Ectodermal cell (in vitro differentiated cells): Measurements from ENCODE around the gene STRN3.

Experiments used
- H3K27ac ChIP-seq: 2 replicates; pipeline ENCODE4 v1.7.0; 2013; ENCODE audit warnings: mild to moderate bottlenecking, low read depth, low read length; ENCODE audit not compliant: insufficient read depth, poor library complexity, severe bottlenecking
- H3K27me3 ChIP-seq: 2 replicates; pipeline ENCODE4 v1.7.0; 2013; ENCODE audit warnings: mild to moderate bottlenecking, low read length; ENCODE audit not compliant: insufficient read depth, control insufficient read depth, poor library complexity, severe bottlenecking
- H3K36me3 ChIP-seq: one replicate; pipeline ENCODE4 v1.7.0; 2013; ENCODE audit warnings: low read length; ENCODE audit not compliant: control insufficient read depth, insufficient read depth
- H3K4me1 ChIP-seq: one replicate; pipeline ENCODE4 v1.7.0; 2013; ENCODE audit warnings: low read length; ENCODE audit not compliant: control insufficient read depth, insufficient read depth
- H3K4me3 ChIP-seq: 2 replicates; pipeline ENCODE4 v1.7.0; 2013; ENCODE audit warnings: low read depth, low read length, control low read depth; ENCODE audit not compliant: insufficient read depth
- H3K9me3 ChIP-seq: 2 replicates; pipeline ENCODE4 v1.7.0; 2013; ENCODE audit warnings: mild to moderate bottlenecking, low read length, moderate library complexity; ENCODE audit not compliant: control insufficient read depth
- WGBS, 2 experiments: methylation state at CpG; one replicate each; pipeline ENCODE4 v1.1.7; 2013; ENCODE audit warnings: missing lambda C conversion rate in 2 of 2; 5-methylcytosine and 5-hydroxymethylcytosine counted together

STRN3 gene

DNA sequence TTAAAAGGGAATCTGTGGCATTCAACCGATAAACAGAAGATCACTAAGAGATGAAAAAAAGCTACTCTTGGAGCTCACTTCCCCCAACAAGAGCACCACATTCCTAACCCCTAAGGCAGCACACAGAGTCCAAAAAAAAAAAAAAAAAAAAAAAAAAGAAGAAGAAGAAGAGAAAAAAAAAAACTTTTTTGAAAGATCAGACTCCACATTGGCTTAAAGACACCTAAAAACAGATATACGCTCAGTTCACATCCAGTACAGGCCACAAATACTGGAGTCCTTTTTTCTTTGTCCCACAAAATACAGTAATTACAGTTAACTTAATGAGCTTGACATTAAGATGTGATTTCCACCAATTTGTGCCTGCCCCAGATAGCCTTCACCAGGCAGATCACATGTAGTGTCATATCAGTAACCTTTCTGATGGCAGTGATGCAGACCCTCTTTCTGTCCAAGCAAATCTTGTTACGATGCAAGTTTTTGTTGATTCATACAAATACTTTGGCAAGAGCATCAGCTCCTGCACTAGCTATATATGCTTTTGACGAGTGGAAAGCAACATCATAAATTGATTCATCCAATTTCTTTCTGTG lies 131.2 kb downstream of the STRN3 start:
- H3K36me3 ChIP-seq: peaks cover 9% of the 10 kb centered on the region
- no peaks in the 10 kb centered on the region for H3K27me3 ChIP-seq
- no peaks in the 10 kb centered on the region for H3K4me1 ChIP-seq
- H3K9me3 ChIP-seq: no peaks in the 10 kb centered on the region
- WGBS, 2 experiments: 95 to 99% methylated on average over 3 to 4 of the region's 4 CpGs
- H3K27ac ChIP-seq: no peak overlapping the region
- H3K4me3 ChIP-seq: no peak overlapping the region

DNA sequence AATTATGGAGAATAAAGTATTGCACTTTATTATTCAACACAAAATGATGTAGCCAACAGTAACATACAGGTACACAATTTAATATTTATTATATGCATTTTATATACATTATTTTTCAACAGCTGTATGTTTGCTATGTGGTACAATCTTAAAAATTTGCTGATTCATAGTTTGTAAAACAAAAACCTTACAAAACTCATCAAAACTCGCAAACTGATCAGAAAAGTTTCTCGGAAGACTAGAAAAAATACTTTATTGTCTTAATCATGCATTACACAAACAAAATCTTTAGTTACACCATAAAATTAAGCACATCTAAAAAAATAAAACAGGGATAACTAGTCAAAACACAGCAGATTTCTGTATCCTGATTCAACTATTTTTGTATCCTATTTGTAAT lies 132.4 kb downstream of the STRN3 start:
- H3K27me3 ChIP-seq: no peaks in the 10 kb centered on the region
- WGBS, 2 experiments: 98% methylated on average over 2 of the region's 2 CpGs
- H3K9me3 ChIP-seq: no peaks in the 10 kb centered on the region
- no peak overlapping the region for H3K4me3 ChIP-seq
- peaks cover 9% of the 10 kb centered on the region for H3K36me3 ChIP-seq
- H3K27ac ChIP-seq: no peak overlapping the region
- no peaks in the 10 kb centered on the region for H3K4me1 ChIP-seq

GRCh38 chr14:30889244-30889594 lies 137.0 kb downstream of the STRN3 start:
- Histone ChIP-seq H3K36me3 (no peaks in the 10 kb centered on the region), H3K27me3 (no peaks in the 10 kb centered on the region), H3K4me1 (no peaks in the 10 kb centered on the region), H3K4me3 (no peak overlapping the region), H3K27ac (no peak overlapping the region), H3K9me3 (no peaks in the 10 kb centered on the region)
- WGBS, 2 experiments: 63 to 74% methylated on average over 3 to 4 of the region's 4 CpGs

DNA sequence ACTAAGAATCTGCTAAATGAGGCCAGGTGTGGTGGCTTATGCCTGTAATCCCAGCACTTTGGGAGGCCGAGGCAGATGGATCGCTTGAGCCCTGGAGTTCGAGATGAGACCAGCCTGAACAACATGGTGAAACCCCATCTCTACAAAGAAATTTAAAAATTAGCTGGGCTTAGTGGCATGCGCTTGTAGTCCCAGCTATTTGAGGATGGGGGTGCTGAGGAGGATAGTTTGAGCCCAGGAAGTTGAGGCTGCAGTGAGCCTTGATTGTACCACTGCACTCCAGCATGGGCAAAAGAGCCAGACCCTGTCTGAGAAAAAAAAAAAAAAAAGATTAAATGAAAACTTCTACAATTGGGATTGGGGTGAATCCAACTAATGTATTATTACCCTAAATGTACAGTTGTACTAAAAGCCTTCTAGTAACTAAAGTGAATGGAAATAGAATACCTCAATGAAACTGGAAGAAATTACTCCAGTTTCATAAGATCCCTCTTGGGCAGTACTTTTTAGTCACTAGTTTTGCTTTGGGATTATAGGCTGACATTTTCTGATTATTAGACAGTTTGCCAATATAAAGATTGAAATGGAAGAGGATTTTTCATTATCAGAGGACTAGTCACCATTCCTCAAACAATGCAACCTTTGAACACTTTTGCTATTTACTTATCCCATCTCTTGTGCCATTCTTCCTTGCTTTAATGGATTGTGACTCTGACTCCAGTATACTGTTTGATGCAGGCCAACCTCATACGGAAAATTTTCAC lies 137.5 kb downstream of the STRN3 start:
- H3K4me3 ChIP-seq: no peak overlapping the region
- H3K27me3 ChIP-seq: no peaks in the 10 kb centered on the region
- H3K27ac ChIP-seq: no peak overlapping the region
- H3K9me3 ChIP-seq: no peaks in the 10 kb centered on the region
- no peaks in the 10 kb centered on the region for H3K4me1 ChIP-seq
- 92 to 93% methylated on average over 5 of the region's 5 CpGs for WGBS, 2 experiments
- no peaks in the 10 kb centered on the region for H3K36me3 ChIP-seq

DNA sequence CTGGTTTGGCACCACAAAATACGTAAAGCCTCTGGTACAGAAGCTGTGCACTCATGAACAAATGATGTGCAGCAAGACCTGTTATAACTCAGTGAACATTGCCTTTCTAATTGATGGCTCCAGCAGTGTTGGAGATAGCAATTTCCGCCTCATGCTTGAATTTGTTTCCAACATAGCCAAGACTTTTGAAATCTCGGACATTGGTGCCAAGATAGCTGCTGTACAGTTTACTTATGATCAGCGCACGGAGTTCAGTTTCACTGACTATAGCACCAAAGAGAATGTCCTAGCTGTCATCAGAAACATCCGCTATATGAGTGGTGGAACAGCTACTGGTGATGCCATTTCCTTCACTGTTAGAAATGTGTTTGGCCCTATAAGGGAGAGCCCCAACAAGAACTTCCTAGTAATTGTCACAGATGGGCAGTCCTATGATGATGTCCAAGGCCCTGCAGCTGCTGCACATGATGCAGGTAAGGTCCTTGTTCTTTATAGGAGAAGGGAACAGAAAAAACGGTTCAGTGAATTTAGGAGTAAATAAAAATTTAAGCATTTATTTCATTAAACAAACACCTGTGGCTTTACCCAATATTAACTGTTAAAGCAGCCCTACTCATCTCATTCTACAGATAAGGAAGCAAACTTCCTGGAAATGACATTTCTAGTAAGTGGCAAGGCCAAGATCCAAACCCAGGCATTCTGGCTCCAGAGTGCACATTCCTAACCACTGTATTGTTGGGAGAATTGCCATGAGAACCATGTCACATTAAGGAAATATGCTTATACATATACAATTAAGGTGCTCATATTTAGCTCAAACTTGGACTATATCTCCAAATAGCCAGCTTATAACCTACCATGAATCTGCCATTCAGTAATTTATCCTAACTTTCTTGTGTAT lies 140.1 kb downstream of the STRN3 start:
- H3K27ac ChIP-seq: no peak overlapping the region
- H3K4me3 ChIP-seq: no peak overlapping the region
- no peaks in the 10 kb centered on the region for H3K27me3 ChIP-seq
- H3K36me3 ChIP-seq: no peaks in the 10 kb centered on the region
- 90 to 95% methylated on average over 6 to 7 of the region's 7 CpGs for WGBS, 2 experiments
- H3K4me1 ChIP-seq: no peaks in the 10 kb centered on the region
- no peaks in the 10 kb centered on the region for H3K9me3 ChIP-seq

DNA sequence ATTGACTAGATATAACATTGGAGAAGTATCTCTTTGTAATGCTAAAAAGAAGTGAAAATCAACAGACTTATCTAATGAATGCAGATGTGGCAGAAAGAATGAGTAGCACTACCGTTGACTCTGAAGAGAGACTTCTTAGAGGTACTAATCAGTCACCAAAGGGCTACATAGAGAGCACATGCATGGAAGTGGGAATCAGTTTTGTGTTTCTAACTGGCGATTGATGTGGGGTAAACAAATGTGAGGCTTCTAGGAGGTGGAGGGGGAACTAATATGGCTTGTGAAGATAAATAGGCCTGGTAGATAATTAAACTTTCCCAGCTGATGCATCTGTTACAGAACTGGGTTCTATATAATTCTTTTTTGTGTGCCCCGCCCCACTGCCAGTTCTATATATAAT lies 141.3 kb downstream of the STRN3 start:
- WGBS, 2 experiments: 82 to 89% methylated on average over 2 to 3 of the region's 3 CpGs
- H3K4me3 ChIP-seq: no peak overlapping the region

GRCh38 chr14:30883508-30884294 lies 142.5 kb downstream of the STRN3 start:
- Histone ChIP-seq H3K9me3 (no peaks in the 10 kb centered on the region), H3K27ac (no peak overlapping the region), H3K27me3 (no peaks in the 10 kb centered on the region), H3K4me3 (no peak overlapping the region), H3K36me3 (no peaks in the 10 kb centered on the region), H3K4me1 (no peaks in the 10 kb centered on the region)
- WGBS, 2 experiments: 96 to 97% methylated on average over 5 of the region's 6 CpGs

More for the DNA sequence above, 141.3 kb downstream of the STRN3 start:
- H3K4me1 ChIP-seq: no peaks in the 10 kb centered on the region
- H3K9me3 ChIP-seq: no peaks in the 10 kb centered on the region
- H3K27ac ChIP-seq: no peak overlapping the region
- no peaks in the 10 kb centered on the region for H3K36me3 ChIP-seq
- H3K27me3 ChIP-seq: no peaks in the 10 kb centered on the region

DNA sequence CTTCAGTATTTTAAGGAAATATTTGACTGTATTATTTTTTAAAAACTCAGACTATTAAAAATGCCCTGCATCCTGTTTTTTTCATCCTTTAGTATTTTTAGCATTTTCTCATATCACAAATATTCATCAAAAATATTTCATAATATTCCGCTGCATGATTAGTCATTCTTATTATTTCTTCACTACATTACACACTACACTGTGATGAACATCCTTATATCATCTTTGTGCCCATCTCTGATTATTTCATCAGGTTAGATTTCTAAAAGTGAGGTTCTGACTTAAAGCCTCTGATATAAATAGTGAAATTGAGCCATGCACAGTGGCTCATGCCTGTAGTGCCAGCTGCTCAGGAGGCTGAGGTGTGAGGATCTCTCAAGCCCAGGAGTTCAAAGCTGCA lies 143.7 kb downstream of the STRN3 start:
- no peaks in the 10 kb centered on the region for H3K4me1 ChIP-seq
- H3K27ac ChIP-seq: no peak overlapping the region
- no peak overlapping the region for H3K4me3 ChIP-seq
- peaks cover 2% of the 10 kb centered on the region for H3K27me3 ChIP-seq
- H3K9me3 ChIP-seq: no peaks in the 10 kb centered on the region
- no peaks in the 10 kb centered on the region for H3K36me3 ChIP-seq
- 84 to 95% methylated on average over 1 of the region's 1 CpG for WGBS, 2 experiments

DNA sequence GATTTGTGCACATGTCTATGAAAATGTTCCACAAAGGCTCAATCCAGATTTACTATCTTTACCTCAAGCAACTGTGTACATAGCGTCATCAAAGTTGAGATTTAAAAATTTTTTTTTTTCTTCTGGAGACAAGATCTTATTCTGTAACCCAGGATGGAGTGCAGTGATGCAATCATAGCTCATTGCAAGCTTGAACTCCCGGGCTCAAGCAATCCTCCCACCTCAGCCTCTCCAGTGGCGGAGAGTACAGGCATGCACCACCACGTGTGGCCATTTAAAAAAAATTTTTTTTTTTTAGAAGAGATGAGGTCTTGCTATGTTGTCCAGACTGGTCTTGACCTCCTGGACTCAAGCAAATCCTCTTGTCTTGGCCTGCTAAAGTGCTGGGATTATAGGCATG lies 149.5 kb downstream of the STRN3 start:
- peaks cover 12% of the 10 kb centered on the region for H3K4me1 ChIP-seq
- no peak overlapping the region for H3K27ac ChIP-seq
- H3K36me3 ChIP-seq: no peaks in the 10 kb centered on the region
- WGBS, 2 experiments: 68 to 69% methylated on average over 4 of the region's 4 CpGs
- no peaks in the 10 kb centered on the region for H3K9me3 ChIP-seq
- peaks cover 51% of the 10 kb centered on the region for H3K27me3 ChIP-seq
- no peak overlapping the region for H3K4me3 ChIP-seq

DNA sequence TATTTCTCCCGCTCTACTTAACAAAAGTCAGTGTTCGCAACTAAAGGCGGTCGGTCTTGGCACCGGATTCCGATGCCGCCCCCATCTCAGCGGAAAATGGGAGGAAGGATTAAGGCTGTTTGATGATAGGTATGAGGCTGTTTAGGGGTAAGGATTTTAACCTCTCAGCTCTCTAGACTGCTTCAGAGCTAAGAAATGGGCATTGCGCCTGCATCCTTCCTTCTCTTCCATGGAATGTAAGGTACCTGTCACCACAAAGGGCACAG lies 150.5 kb downstream of the STRN3 start:
- H3K4me3 ChIP-seq: no peak overlapping the region
- peaks cover 51% of the 10 kb centered on the region for H3K27me3 ChIP-seq

More for the DNA sequence above, 150.5 kb downstream of the STRN3 start:
- no peak overlapping the region for H3K27ac ChIP-seq
- H3K4me1 ChIP-seq: peaks cover 12% of the 10 kb centered on the region
- no peaks in the 10 kb centered on the region for H3K9me3 ChIP-seq
- WGBS, 2 experiments: 35 to 38% methylated on average over 9 of the region's 9 CpGs
- no peaks in the 10 kb centered on the region for H3K36me3 ChIP-seq
